Upper lobe of left lung (tissue), 6 donors: ENCODE measurements around the gene FLOT1. TPM values are rescaled to one million over a fixed set of nuclear protein-coding genes. Genes with fewer than 3 reads are reported as not detected.

ENCODE experiments used
- ATAC-seq, 2 donors: fragments of 200-7000 bp; cut with Tn5 transposase; one replicate each; pipeline ENCODE4 v1.9.1; 2022; ENCODE audit warnings: mild to moderate bottlenecking in 2 of 2, moderate library complexity in 2 of 2; ENCODE audit not compliant: low FRiP score in 2 of 2
- DNase-seq, 2 donors: peaks; one replicate each; pipeline ENCODE4 v3.0.0-alpha.2; 2019 to 2020
- H3K27ac ChIP-seq, 4 donors: fragments of 200-600 bp; sonication (generic); one replicate each; pipeline ENCODE4 v1.5.1; 2016 to 2019
- H3K27me3 ChIP-seq, 4 donors: fragments of 200-600 bp; sonication (generic); one replicate each; pipeline ENCODE4 v1.5.1; 2017 to 2019
- H3K36me3 ChIP-seq, 4 donors: fragments of 200-600 bp; sonication (generic); one replicate each; pipeline ENCODE4 v1.5.1; 2016 to 2019
- H3K4me1 ChIP-seq, 4 donors: fragments of 200-600 bp; sonication (generic); one replicate each; pipeline ENCODE4 v1.5.1; 2018 to 2019
- H3K4me3 ChIP-seq, 4 donors: fragments of 200-600 bp; sonication (generic); one replicate each; pipeline ENCODE4 v1.5.1; 2017 to 2019; ENCODE audit warnings: mild to moderate bottlenecking in 2 of 4, moderate library complexity in 1 of 4
- H3K9me3 ChIP-seq, 4 donors: fragments of 200-600 bp; sonication (generic); one replicate each; pipeline ENCODE4 v1.5.1; 2018 to 2019
- CTCF ChIP-seq, 6 experiments: fragments of 450-650 bp in 4 of 6; fragments of 200-600 bp in 2 of 6; sonication (generic) in 2 of 6; IDR thresholded peaks; one replicate each; pipeline ENCODE4 v1.5.1; 2016 to 2019; ENCODE audit warnings: antibody characterized with exemption in 6 of 6
- EP300 ChIP-seq, 4 donors: sonication (generic); formaldehyde crosslinking; IDR thresholded peaks; one replicate each; pipeline ENCODE4 v1.5.1; 2017; ENCODE audit warnings: antibody characterized with exemption in 4 of 4, control low read depth in 2 of 4
- POLR2A ChIP-seq, 4 donors: fragments of 450-650 bp; IDR thresholded peaks; one replicate each; pipeline ENCODE4 v1.5.1; 2016 to 2017; ENCODE audit warnings: antibody characterized with exemption in 4 of 4, mild to moderate bottlenecking in 2 of 4
- POLR2AphosphoS5 ChIP-seq, 2 donors: sonication (generic); formaldehyde crosslinking; IDR thresholded peaks; one replicate each; pipeline ENCODE4 v1.5.1; 2017; ENCODE audit warnings: antibody characterized with exemption in 2 of 2
- WGBS, 2 donors: methylation state at CpG; one replicate each; pipeline ENCODE4 v1.1.5; 2017 to 2018; 5-methylcytosine and 5-hydroxymethylcytosine counted together
- total RNA-seq, 6 donors: library from RNA; depleted of rRNA in 4 of 6; stranded (reverse); fragments of >200 nt in 4 of 6; gene quantifications; one replicate each; pipeline versions ENCODE4 v1.1.0 to v1.2.1, GENCODE V29; 2016 to 2021
- donor health status: DM: no; HTN: no; CAD: no; lungs with moderate emphysema.
- donor health status: DM: no; HTN: yes; CAD: no; lungs with severe emphysema.

Gene FLOT1
- total RNA-seq, 6 donors from 2014 or later = 133 to 212 (median 143) TPM

- H3K27ac ChIP-seq = no peak overlapping the region
- TF ChIP-seq EP300 (IDR thresholded peaks at IDR 0.05) = no peak
- no peak for TF ChIP-seq POLR2A (IDR thresholded peaks at IDR 0.05)
- H3K4me3 ChIP-seq = no peak overlapping the region
- no peaks in the 10 kb centered on the region for H3K27me3 ChIP-seq
- ATAC-seq (no peak), DNase-seq (no peak)
- H3K9me3 ChIP-seq = no peaks in the 10 kb centered on the region
- peaks cover 27 to 98% (median 71%) of the 10 kb centered on the region in 4 donors for H3K36me3 ChIP-seq
- 90 to 94% methylated on average over 12 of the region's 12 CpGs for WGBS, 2 donors
- peaks cover 20 to 31% (median 22%) of the 10 kb centered on the region in 4 donors for H3K4me1 ChIP-seq
These were observed 10.1 kb downstream of the FLOT1 start for GRCh38 chr6:30732237-30732943.

GRCh38 chr6:30730601-30731435 lies 11.7 kb downstream of the FLOT1 start:
- Histone ChIP-seq H3K4me1 (peaks cover 9 to 17% (median 10%) of the 10 kb centered on the region in 4 donors), H3K36me3 (peaks cover 27 to 98% (median 73%) of the 10 kb centered on the region in 4 donors), H3K27me3 (no peaks in the 10 kb centered on the region), H3K4me3 (peak overlapping the region in 1 of 4 donors; percentile 23), H3K27ac (peak overlapping the region in 2 of 4 donors; percentile 35 to 53), H3K9me3 (no peaks in the 10 kb centered on the region)
- ATAC-seq (peak; percentile 79 to 88), DNase-seq (peak; percentile 88 to 91)
- 36 to 71% methylated on average over 16 to 30 of the region's 30 CpGs for WGBS, 2 donors
- TF ChIP-seq POLR2A (IDR thresholded peaks at IDR 0.05) (no peak), CTCF (IDR thresholded peaks at IDR 0.05) (peak; percentile 49 to 86 (median 74))

- no peak overlapping the region for H3K4me3 ChIP-seq
- TF ChIP-seq POLR2A (IDR thresholded peaks at IDR 0.05) = no peak
- no peak for TF ChIP-seq CTCF (IDR thresholded peaks at IDR 0.05)
- TF ChIP-seq EP300 (IDR thresholded peaks at IDR 0.05) = no peak
- TF ChIP-seq POLR2AphosphoS5 (IDR thresholded peaks at IDR 0.05) = no peak
- 70 to 72% methylated on average over 6 to 7 of the region's 7 CpGs for WGBS, 2 donors
- no peaks in the 10 kb centered on the region for H3K27me3 ChIP-seq
- ATAC-seq (no peak), DNase-seq (no peak)
- peak overlapping the region in 2 of 4 donors; percentile 11 to 22 for H3K27ac ChIP-seq
- peaks cover 42 to 98% (median 80%) of the 10 kb centered on the region in 4 donors for H3K36me3 ChIP-seq
- peaks cover 10 to 42% (median 26%) of the 10 kb centered on the region in 4 donors for H3K4me1 ChIP-seq
- H3K9me3 ChIP-seq = no peaks in the 10 kb centered on the region
These were observed 14.4 kb downstream of the FLOT1 start for GRCh38 chr6:30727920-30728553.

- peaks cover 21 to 54% (median 38%) of the 10 kb centered on the region in 4 donors for H3K4me1 ChIP-seq
- DNase-seq (no peak), ATAC-seq (no peak)
- H3K27me3 ChIP-seq = no peaks in the 10 kb centered on the region
- peaks cover 40 to 94% (median 73%) of the 10 kb centered on the region in 4 donors for H3K36me3 ChIP-seq
- H3K9me3 ChIP-seq = no peaks in the 10 kb centered on the region
- H3K27ac ChIP-seq = peak overlapping the region in 1 of 4 donors; percentile 32
- no peak for TF ChIP-seq CTCF (IDR thresholded peaks at IDR 0.05)
- no peak for TF ChIP-seq POLR2A (IDR thresholded peaks at IDR 0.05)
- no peak for TF ChIP-seq EP300 (IDR thresholded peaks at IDR 0.05)
- TF ChIP-seq POLR2AphosphoS5 (IDR thresholded peaks at IDR 0.05) = no peak
- 87 to 91% methylated on average over 11 of the region's 11 CpGs for WGBS, 2 donors
- H3K4me3 ChIP-seq = no peak overlapping the region
These were observed 15.7 kb downstream of the FLOT1 start for GRCh38 chr6:30726506-30727413.
